ENCODE data around the gene INS.

The INS gene

DNA sequence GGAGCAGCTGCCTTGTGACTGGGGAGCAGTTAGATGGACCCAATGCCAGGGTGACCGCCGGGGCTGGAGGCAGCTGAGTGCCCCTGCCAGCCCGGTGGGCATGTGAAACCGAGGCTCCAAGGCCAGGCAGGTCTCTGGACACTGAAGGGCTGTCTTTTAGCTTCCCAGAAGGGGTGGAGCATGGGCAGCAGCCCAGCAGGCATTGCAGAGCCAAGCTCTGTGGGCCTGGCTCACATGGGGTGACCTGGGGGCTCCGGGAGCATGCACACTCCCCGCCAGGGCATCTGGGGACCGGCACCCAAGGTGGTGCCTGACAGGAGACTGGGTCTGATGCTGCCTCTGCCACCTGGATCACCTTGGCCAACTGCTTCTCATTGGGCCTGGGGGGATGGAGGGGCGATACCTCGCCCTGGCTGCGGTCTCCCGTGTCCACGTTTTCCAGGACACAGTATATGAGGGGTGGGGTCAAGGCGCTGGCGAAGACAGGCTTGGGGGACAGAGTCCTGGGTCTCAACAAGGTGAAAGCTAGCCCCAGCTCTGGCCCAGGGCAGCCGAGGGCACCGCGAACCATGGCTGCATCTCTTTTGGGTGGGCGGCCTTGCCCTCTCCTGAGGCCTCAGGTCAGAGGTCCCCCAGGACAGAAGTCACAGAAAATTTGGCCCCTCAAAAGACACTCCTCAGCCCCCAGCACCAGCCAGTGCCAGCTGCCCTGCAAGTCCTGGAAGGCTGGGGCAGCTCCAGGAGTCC lies 3.5 kb downstream of the INS start:
- no peak overlapping the region for H3K4me3 ChIP-seq (ENCODE audit: low read length)
- H3K36me3 ChIP-seq (ENCODE audit: insufficient read depth, low read length): no peaks in the 10 kb centered on the region
- H3K9me3 ChIP-seq (ENCODE audit: insufficient read depth, low read depth, low read length): no peaks in the 10 kb centered on the region
- no peaks in the 10 kb centered on the region for H3K27me3 ChIP-seq (ENCODE audit: insufficient read depth, low read length)
- H3K4me1 ChIP-seq (ENCODE audit: insufficient read depth, low read length): no peaks in the 10 kb centered on the region
- 79% methylated on average over 18 of the region's 18 CpGs for WGBS
- H3K27ac ChIP-seq (ENCODE audit: low read depth, low read length): no peak overlapping the region
- no peak overlapping the region for H3K9ac ChIP-seq (ENCODE audit: low read depth, low read length)

DNA sequence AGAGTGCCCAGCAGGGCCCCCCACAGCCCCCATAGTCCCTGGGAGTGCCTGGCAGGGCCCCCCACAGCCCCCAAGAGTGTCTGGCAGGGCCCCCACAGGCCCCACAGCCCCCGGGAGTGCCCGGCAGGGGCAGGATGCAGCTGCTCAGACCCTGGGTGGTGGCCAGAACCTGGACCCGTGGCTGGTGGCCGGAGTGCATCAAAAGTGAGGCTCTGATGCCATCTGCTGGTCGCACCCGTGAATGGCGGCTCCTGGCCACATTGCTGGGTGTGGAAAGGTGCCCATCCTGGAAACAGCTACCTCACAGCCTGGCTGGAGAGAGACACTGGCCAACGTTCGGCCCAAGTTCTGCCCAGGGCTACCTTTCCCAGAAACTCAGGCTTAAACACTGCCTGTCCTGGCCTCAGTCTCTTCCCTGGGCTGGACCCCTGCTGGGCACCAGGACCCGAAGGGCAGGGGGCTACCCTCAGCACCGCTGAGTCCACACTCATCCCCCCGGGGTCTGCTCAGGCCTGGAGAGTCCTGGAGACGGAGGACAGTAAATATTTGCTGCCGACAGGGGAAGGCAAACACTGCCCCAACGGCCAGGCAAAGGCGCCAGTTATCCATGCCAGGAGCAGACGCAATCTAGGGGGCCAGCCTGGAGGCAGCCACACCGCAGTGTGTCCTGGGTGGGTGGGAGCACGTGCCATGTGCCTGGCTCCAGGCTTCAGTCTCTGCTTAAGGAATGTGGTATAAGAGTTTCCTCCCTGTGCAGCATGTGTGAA lies 4.4 kb downstream of the INS start:
- WGBS: 51% methylated on average over 19 of the region's 19 CpGs
- no peak overlapping the region for H3K27ac ChIP-seq (ENCODE audit: low read depth, low read length)
- no peak overlapping the region for H3K4me3 ChIP-seq (ENCODE audit: low read length)
- no peaks in the 10 kb centered on the region for H3K36me3 ChIP-seq (ENCODE audit: insufficient read depth, low read length)
- H3K4me1 ChIP-seq (ENCODE audit: insufficient read depth, low read length): no peaks in the 10 kb centered on the region
- H3K9me3 ChIP-seq (ENCODE audit: insufficient read depth, low read depth, low read length): no peaks in the 10 kb centered on the region
- no peak overlapping the region for H3K9ac ChIP-seq (ENCODE audit: low read depth, low read length)
- peaks cover 3% of the 10 kb centered on the region for H3K27me3 ChIP-seq (ENCODE audit: insufficient read depth, low read length)

GRCh38 chr11:2155511-2155910 lies 5.5 kb downstream of the INS start:
- no peak overlapping the region for H3K27ac ChIP-seq (ENCODE audit: low read depth, low read length)
- no peaks in the 10 kb centered on the region for H3K9me3 ChIP-seq (ENCODE audit: insufficient read depth, low read depth, low read length)
- H3K9ac ChIP-seq (ENCODE audit: low read depth, low read length): no peak overlapping the region
- H3K27me3 ChIP-seq (ENCODE audit: insufficient read depth, low read length): peaks cover 10% of the 10 kb centered on the region
- no peaks in the 10 kb centered on the region for H3K36me3 ChIP-seq (ENCODE audit: insufficient read depth, low read length)
- H3K4me3 ChIP-seq (ENCODE audit: low read length): no peak overlapping the region
- 0 out of 2 replicates have a peak, but pooled peaks cover 3% of the 10 kb centered on the region for H3K4me1 ChIP-seq (ENCODE audit: insufficient read depth, low read length)
- WGBS: 88% methylated on average over 29 of the region's 29 CpGs

DNA sequence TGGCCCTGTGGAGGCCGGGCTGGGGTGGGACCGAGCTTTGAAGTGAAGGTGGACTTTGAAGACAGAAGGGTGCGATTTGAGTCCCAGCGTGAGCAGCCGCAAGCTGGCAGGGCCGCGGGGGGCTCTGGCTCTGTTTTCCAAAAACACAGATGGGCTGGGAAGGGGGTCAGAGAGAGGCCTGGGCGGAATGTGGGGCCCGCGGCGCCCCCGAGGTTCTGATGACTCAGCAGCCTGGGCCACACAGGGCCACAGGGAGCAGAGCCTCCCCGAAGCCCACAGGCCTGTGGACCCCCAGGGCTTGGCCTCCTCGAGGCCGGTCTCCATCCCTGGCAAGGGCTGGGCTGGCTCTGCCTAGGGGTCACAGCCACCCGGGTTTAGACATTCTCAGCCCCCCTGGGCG lies 6.1 kb downstream of the INS start:
- no peaks in the 10 kb centered on the region for H3K36me3 ChIP-seq (ENCODE audit: insufficient read depth, low read length)
- no peaks in the 10 kb centered on the region for H3K9me3 ChIP-seq (ENCODE audit: insufficient read depth, low read depth, low read length)
- peaks cover 14% of the 10 kb centered on the region for H3K27me3 ChIP-seq (ENCODE audit: insufficient read depth, low read length)
- H3K4me1 ChIP-seq (ENCODE audit: insufficient read depth, low read length): 0 out of 2 replicates have a peak, but pooled peaks cover 5% of the 10 kb centered on the region
- H3K27ac ChIP-seq (ENCODE audit: low read depth, low read length): no peak overlapping the region
- no peak overlapping the region for H3K9ac ChIP-seq (ENCODE audit: low read depth, low read length)
- 92% methylated on average over 17 of the region's 17 CpGs for WGBS
- H3K4me3 ChIP-seq (ENCODE audit: low read length): no peak overlapping the region

DNA sequence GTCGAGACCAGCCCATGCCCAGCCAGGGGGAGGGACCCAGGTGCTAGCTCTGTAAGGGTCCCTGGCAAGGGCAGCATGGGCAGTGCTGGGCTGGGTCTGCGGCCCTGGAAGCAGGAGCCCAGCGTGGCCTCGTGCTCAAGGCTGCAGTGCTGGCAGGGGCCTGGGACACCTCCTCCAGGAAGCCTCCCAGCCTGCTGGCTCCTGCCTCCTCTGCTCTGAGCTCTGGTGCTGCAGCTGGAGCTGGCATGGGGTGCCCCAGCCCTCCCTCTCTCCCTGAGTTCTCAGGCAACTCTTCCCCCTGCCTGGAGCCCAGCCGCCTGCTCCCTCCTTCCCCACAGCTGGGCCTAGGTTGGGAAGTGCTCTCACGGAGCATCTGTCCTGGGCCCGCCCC lies 6.8 kb downstream of the INS start:
- Histone ChIP-seq H3K36me3 (ENCODE audit: insufficient read depth, low read length) (no peaks in the 10 kb centered on the region), H3K9me3 (ENCODE audit: insufficient read depth, low read depth, low read length) (no peaks in the 10 kb centered on the region), H3K4me1 (ENCODE audit: insufficient read depth, low read length) (peaks cover 5% of the 10 kb centered on the region; the same call in 1 of the 2 replicates), H3K9ac (ENCODE audit: low read depth, low read length) (no peak overlapping the region), H3K27ac (ENCODE audit: low read depth, low read length) (no peak overlapping the region), H3K27me3 (ENCODE audit: insufficient read depth, low read length) (peaks cover 21% of the 10 kb centered on the region), H3K4me3 (ENCODE audit: low read length) (no peak overlapping the region)
- WGBS: 90% methylated on average over 7 of the region's 7 CpGs

DNA sequence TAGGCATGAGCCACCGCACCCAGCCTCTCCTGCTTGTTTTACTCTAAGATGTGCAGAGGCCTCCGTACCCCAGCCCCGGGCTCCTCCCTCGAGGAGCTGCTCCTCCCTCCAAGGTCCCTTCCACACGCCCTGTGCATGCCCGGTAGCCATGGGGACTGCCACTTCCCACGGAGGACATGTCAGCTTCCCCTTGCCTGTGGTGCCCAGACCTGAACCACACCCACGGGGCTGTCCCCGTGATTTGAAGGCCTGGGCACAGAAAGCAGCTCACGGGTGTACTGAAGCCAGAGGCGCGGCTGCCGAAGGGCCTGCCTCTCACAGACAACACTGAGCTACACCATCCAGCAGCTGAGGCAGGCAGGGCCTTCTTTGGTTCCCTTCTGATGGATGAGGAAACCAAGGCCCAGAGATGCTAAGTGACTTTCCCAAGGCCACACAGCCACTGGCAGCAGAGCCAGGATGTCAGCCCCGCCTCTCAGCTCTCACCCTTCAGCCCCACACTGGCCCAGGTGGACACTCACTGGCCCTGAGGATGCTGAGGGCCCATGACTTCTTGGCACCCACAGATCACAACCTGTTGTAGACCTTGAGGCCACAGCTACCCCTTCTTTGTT lies 7.3 kb downstream of the INS start:
- H3K27me3 ChIP-seq (ENCODE audit: insufficient read depth, low read length): peaks cover 26% of the 10 kb centered on the region
- H3K4me3 ChIP-seq (ENCODE audit: low read length): no peak overlapping the region
- H3K9me3 ChIP-seq (ENCODE audit: insufficient read depth, low read depth, low read length): no peaks in the 10 kb centered on the region
- H3K27ac ChIP-seq (ENCODE audit: low read depth, low read length): no peak overlapping the region
- H3K36me3 ChIP-seq (ENCODE audit: insufficient read depth, low read length): no peaks in the 10 kb centered on the region
- WGBS: 85% methylated on average over 14 of the region's 14 CpGs
- peaks cover 8% of the 10 kb centered on the region; the same call in 1 of the 2 replicates for H3K4me1 ChIP-seq (ENCODE audit: insufficient read depth, low read length)
- H3K9ac ChIP-seq (ENCODE audit: low read depth, low read length): no peak overlapping the region

- 9% methylated on average over 22 of the region's 22 CpGs for WGBS
- no peak overlapping the region for H3K4me3 ChIP-seq (ENCODE audit: low read length)
- H3K4me1 ChIP-seq (ENCODE audit: insufficient read depth, low read length): peaks cover 17% of the 10 kb centered on the region; the same call in 1 of the 2 replicates
- H3K27me3 ChIP-seq (ENCODE audit: insufficient read depth, low read length): peaks cover 46% of the 10 kb centered on the region
- no peak overlapping the region for H3K9ac ChIP-seq (ENCODE audit: low read depth, low read length)
- H3K36me3 ChIP-seq (ENCODE audit: insufficient read depth, low read length): no peaks in the 10 kb centered on the region
- H3K27ac ChIP-seq (ENCODE audit: low read depth, low read length): no peak overlapping the region
- H3K9me3 ChIP-seq (ENCODE audit: insufficient read depth, low read depth, low read length): no peaks in the 10 kb centered on the region
Measured at GRCh38 chr11:2151500-2152257, 9.3 kb downstream of the INS start.

DNA sequence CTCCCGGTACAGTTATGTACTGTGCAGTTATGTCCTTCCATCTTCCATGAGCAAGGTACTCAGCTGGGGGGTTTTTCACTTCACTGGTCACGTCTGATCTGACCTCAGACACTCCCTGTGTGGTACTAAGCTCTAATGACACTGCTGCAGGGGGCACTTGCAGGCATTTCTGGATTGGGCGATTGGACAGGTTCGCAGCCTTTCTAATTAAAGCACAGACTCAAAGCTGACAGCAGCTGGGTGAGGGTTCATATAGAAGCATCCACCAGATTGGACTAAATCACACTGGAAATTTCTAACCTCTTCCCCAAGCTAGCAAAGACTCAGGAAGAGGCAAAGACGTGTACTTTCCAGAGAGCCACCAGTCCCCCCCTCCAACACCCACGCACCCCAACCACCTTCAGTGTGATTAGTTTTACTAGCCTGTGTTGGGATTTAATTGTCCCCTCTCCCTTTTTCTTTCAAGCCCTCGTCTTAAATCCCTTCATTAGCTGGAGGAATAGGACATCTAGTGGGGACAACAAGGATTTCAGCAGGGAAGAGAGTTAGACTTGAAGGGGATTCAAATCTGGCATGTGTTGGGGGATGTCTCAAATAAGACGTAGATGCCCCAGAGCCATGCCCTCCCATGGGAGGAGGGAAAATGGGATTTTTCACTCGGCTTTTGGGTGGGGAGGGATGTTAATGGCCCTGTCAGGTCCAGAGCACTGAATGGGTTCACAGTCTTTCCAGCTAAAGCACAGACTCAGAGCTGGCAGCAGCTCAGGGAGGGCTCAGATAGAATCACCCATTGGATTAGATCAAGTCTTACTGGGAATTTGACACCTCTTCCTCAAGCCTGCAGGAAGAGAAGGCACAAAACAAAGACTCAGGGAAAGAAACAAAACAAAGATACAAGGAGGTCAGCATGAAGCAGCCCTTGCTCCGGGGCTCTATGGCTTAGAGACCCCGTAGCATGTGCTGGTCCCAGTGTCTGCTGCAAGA lies 10.9 kb downstream of the INS start:
- Histone ChIP-seq H3K27me3 (ENCODE audit: insufficient read depth, low read length) (peaks cover 62% of the 10 kb centered on the region), H3K9me3 (ENCODE audit: insufficient read depth, low read depth, low read length) (no peaks in the 10 kb centered on the region), H3K27ac (ENCODE audit: low read depth, low read length) (no peak overlapping the region), H3K4me1 (ENCODE audit: insufficient read depth, low read length) (peaks cover 17% of the 10 kb centered on the region; the same call in 1 of the 2 replicates), H3K4me3 (ENCODE audit: low read length) (no peak overlapping the region), H3K9ac (ENCODE audit: low read depth, low read length) (no peak overlapping the region), H3K36me3 (ENCODE audit: insufficient read depth, low read length) (no peaks in the 10 kb centered on the region)
- WGBS: 33% methylated on average over 11 of the region's 11 CpGs

DNA sequence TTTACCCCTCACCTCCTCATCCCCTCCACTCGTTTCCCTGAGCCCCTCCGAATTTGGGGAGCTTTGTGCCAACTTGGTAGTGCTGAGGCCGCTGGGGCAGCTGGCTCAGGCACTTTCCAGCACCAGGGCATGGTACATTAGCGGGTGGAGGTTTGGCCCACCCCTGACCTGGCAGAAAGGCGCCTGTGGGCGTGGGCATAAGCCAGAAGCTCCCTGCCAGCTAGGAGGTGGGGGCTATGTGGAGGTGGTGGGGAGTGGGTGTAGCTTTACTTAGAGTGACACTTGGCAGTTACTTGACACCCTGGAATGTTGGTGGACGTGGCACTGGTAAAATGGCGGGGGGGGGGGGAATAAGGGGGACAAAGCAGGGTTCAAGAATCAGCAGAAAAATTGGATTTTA lies 11.5 kb downstream of the INS start:
- no peak overlapping the region for H3K4me3 ChIP-seq (ENCODE audit: low read length)
- H3K27ac ChIP-seq (ENCODE audit: low read depth, low read length): no peak overlapping the region
- no peak overlapping the region for H3K9ac ChIP-seq (ENCODE audit: low read depth, low read length)
- no peaks in the 10 kb centered on the region for H3K9me3 ChIP-seq (ENCODE audit: insufficient read depth, low read depth, low read length)
- WGBS: 79% methylated on average over 8 of the region's 8 CpGs
- no peaks in the 10 kb centered on the region for H3K36me3 ChIP-seq (ENCODE audit: insufficient read depth, low read length)
- H3K27me3 ChIP-seq (ENCODE audit: insufficient read depth, low read length): peaks cover 69% of the 10 kb centered on the region
- peaks cover 17% of the 10 kb centered on the region; the same call in 1 of the 2 replicates for H3K4me1 ChIP-seq (ENCODE audit: insufficient read depth, low read length)

DNA sequence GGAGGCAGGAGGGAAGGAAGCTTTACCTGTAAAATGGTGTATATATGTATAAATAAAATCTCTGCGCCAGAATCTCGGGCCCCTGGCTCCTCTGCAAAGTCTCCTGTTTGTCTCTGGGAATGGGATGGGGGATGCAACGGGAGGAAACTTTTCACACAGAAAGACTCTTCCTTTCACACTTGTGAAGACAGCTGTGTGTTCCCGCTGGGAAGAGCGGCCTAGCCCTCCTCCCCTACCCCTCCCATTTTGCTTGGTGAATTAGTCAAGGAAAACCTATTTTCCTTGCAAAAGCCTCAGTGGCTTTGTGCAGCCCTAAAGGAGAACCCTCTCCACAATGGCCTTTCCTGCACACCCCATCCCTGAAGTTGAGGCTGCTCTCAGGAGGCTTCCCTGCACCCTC lies 12.4 kb downstream of the INS start:
- H3K9me3 ChIP-seq (ENCODE audit: insufficient read depth, low read depth, low read length): no peaks in the 10 kb centered on the region
- H3K27ac ChIP-seq (ENCODE audit: low read depth, low read length): no peak overlapping the region
- no peak overlapping the region for H3K9ac ChIP-seq (ENCODE audit: low read depth, low read length)
- no peak overlapping the region for H3K4me3 ChIP-seq (ENCODE audit: low read length)
- H3K36me3 ChIP-seq (ENCODE audit: insufficient read depth, low read length): no peaks in the 10 kb centered on the region
- peaks cover 77% of the 10 kb centered on the region for H3K27me3 ChIP-seq (ENCODE audit: insufficient read depth, low read length)
- peaks cover 17% of the 10 kb centered on the region; the same call in 1 of the 2 replicates for H3K4me1 ChIP-seq (ENCODE audit: insufficient read depth, low read length)
- 37% methylated on average over 3 of the region's 5 CpGs for WGBS
